Uterus (tissue), 4 donors: ENCODE data around the gene DYNC1LI1. TPM values are rescaled to one million over a fixed set of nuclear protein-coding genes. Genes with fewer than 3 reads are reported as not detected.

Experiments used
- DNase-seq, 2 donors: peaks; one replicate each; pipeline ENCODE4 v3.0.0-alpha.2; 2019 to 2020
- H3K27ac ChIP-seq, 2 donors: fragments of 200-600 bp; sonication (generic); 1 replicate in 1 of 2; 2 replicates in 1 of 2; pipeline ENCODE4 v1.5.1; 2016 to 2018
- H3K27me3 ChIP-seq, 2 donors: fragments of 200-600 bp; sonication (generic); one replicate each; pipeline ENCODE4 v1.5.1; 2018 to 2019; ENCODE audit warnings: control low read depth in 1 of 2
- H3K36me3 ChIP-seq, 2 donors: fragments of 200-600 bp; sonication (generic); one replicate each; pipeline ENCODE4 v1.5.1; 2019; ENCODE audit warnings: control low read depth in 1 of 2
- H3K4me1 ChIP-seq, 2 donors: fragments of 200-600 bp; sonication (generic); one replicate each; pipeline ENCODE4 v1.5.1; 2018 to 2019; ENCODE audit warnings: control low read depth in 1 of 2
- H3K4me3 ChIP-seq, 2 donors: fragments of 200-600 bp; sonication (generic); 1 replicate in 1 of 2; 2 replicates in 1 of 2; pipeline ENCODE4 v1.5.1; 2018 to 2019; ENCODE audit warnings: mild to moderate bottlenecking in 1 of 2
- H3K9me3 ChIP-seq, 2 donors: fragments of 200-600 bp; sonication (generic); one replicate each; pipeline ENCODE4 v1.5.1; 2019; ENCODE audit warnings: control low read depth in 1 of 2
- POLR2A ChIP-seq, 2 donors: fragments of 450-650 bp; IDR thresholded peaks; one replicate each; pipeline ENCODE4 v1.6.1; 2016; ENCODE audit warnings: antibody characterized with exemption in 2 of 2, mild to moderate bottlenecking in 1 of 2, moderate library complexity in 1 of 2
- intact Hi-C: fragments of 100-400 bp; cut with DNase I; formaldehyde crosslinking; loops from one replicate; pipeline ENCODE4 v1.15.1; 2023; ENCODE audit warnings: low total_unique reads
- total RNA-seq, 4 donors: library from RNA; depleted of rRNA in 3 of 4; stranded (reverse); fragments of >200 nt in 3 of 4; gene quantifications; one replicate each; pipeline versions ENCODE4 v1.1.0 to v1.2.4, GENCODE V29; 2014 to 2023
- TF ChIP-seq, protein P1 (sequence below), 4 experiments: fragments of 200-600 bp in 2 of 4; fragments of 450-650 bp in 2 of 4; sonication (generic) in 2 of 4; IDR thresholded peaks; one replicate each; pipeline ENCODE4 v1.5.1; 2016 to 2019; ENCODE audit warnings: antibody characterized with exemption in 4 of 4, mild to moderate bottlenecking in 2 of 4, moderate library complexity in 1 of 4
- donor health status: DM: yes; HTN: yes; CAD: no.

DYNC1LI1 gene
- total RNA-seq, 4 donors from 2014 or later = 9.5 to 65.9 (median 41.0) TPM

DNA sequence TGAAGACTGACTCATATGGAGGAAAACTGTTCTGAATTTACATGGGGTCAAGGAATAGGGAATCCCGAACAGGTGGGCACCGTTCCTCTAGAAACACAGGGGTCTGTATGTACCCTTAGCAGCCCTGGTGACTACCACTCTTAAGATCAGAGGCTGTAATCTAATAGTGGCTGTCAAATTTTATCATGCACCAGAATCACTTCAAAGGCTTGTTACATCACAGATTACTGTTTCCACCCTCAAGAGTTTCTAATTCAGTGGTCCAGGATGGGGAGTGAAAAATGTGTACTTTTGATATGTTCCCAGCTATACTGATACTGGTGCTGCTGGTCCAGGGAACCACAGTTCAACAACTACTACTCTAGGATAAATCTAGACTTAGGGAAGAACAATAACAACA lies 27.9 kb downstream of the DYNC1LI1 start:
- DNase-seq = no peak

DNA sequence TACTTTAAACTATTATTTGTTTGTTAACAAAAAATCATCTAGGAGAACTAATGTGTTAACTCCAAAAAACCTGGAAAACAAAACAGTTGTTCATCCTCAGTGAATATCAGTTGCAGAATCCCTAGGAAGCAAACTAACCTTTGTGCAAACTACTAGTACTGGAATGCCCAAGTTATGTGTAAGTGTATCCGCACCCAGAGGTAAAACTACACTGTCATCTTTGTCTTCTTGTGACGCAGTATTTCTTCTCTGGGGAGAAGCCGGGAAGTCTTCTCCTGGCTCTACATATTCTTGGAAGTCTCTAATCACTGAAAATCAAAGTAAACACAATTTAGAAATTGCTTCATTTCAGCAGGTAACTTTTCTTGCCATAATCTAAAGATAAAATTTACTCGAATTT lies 29.8 kb downstream of the DYNC1LI1 start:
- H3K4me3 ChIP-seq = no peak overlapping the region
- H3K27me3 ChIP-seq = no peaks in the 10 kb centered on the region
- no peak for DNase-seq
- no peak for TF ChIP-seq POLR2A (IDR thresholded peaks at IDR 0.05)
- TF ChIP-seq, protein P1, sequence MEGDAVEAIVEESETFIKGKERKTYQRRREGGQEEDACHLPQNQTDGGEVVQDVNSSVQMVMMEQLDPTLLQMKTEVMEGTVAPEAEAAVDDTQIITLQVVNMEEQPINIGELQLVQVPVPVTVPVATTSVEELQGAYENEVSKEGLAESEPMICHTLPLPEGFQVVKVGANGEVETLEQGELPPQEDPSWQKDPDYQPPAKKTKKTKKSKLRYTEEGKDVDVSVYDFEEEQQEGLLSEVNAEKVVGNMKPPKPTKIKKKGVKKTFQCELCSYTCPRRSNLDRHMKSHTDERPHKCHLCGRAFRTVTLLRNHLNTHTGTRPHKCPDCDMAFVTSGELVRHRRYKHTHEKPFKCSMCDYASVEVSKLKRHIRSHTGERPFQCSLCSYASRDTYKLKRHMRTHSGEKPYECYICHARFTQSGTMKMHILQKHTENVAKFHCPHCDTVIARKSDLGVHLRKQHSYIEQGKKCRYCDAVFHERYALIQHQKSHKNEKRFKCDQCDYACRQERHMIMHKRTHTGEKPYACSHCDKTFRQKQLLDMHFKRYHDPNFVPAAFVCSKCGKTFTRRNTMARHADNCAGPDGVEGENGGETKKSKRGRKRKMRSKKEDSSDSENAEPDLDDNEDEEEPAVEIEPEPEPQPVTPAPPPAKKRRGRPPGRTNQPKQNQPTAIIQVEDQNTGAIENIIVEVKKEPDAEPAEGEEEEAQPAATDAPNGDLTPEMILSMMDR (IDR thresholded peaks at IDR 0.05) = no peak
- no peaks in the 10 kb centered on the region for H3K4me1 ChIP-seq
- H3K27ac ChIP-seq = no peak overlapping the region
- no peaks in the 10 kb centered on the region for H3K36me3 ChIP-seq
- H3K9me3 ChIP-seq = no peaks in the 10 kb centered on the region
- intact Hi-C loops = no loop called here

More for the DNA sequence above, 27.9 kb downstream of the DYNC1LI1 start:
- Histone ChIP-seq H3K9me3 (no peaks in the 10 kb centered on the region), H3K4me1 (no peaks in the 10 kb centered on the region), H3K27me3 (no peaks in the 10 kb centered on the region), H3K36me3 (no peaks in the 10 kb centered on the region), H3K27ac (no peak overlapping the region), H3K4me3 (no peak overlapping the region)
- intact Hi-C loops = no loop called here
- no peak for TF ChIP-seq POLR2A (IDR thresholded peaks at IDR 0.05)
- TF ChIP-seq, protein P1 (IDR thresholded peaks at IDR 0.05) = no peak

DNA sequence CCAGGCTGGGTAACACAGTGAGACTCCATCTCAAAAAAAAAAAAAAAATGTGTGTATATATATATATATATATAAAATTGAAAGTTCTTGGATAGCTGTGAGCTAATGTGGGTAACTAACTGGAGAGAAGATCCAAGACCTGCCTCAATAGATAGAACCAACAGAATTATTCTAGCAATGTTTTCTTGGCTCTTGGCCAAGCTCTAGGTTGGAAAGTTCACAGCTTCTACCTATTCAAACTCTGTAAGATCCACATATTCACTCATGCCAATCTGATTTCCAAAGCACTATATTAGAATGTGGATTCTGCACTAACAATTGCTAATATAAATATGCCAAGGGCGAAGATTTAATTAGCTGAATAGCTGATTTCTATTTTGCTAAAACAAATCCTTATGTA lies 38.2 kb downstream of the DYNC1LI1 start:
- Histone ChIP-seq H3K4me3 (no peak overlapping the region), H3K36me3 (no peaks in the 10 kb centered on the region), H3K27ac (no peak overlapping the region), H3K9me3 (no peaks in the 10 kb centered on the region), H3K4me1 (no peaks in the 10 kb centered on the region), H3K27me3 (no peaks in the 10 kb centered on the region)
- intact Hi-C loops = no loop called here
- no peak for DNase-seq
- TF ChIP-seq POLR2A (IDR thresholded peaks at IDR 0.05) = no peak
- TF ChIP-seq, protein P1 (IDR thresholded peaks at IDR 0.05) = no peak

DNA sequence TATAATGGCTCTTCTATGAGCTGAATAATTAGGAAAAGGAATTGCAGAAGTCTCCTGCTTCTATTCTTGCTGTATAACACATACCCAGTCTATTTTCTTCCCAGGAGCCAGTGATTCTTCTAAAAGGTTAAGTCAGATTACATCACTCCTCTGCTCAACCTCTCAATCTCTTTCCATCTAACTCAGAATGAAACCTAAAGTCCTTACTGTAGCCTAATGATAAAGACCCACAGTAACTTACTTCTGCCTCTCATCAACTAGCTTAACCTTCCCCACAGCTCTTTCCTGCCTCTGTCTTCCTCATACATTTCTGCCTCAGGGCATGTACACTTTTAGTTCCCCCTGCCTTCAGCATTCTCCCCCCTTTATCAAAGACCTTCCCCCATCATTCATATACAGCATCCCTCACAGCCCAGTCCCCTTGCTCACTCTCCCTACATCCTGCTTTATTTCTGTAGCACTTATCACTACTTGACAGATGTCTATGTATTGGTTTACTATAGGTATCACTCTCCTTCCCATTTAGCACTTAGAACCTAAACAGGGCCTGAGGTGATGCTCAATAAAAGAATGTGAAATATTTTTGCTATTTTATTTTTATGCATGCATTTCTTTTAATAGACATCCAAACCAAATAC lies 39.5 kb downstream of the DYNC1LI1 start:
- TF ChIP-seq, protein P1 (IDR thresholded peaks at IDR 0.05) = no peak
- TF ChIP-seq POLR2A (IDR thresholded peaks at IDR 0.05) = no peak
- intact Hi-C loops = no loop called here
- DNase-seq = no peak

DNA sequence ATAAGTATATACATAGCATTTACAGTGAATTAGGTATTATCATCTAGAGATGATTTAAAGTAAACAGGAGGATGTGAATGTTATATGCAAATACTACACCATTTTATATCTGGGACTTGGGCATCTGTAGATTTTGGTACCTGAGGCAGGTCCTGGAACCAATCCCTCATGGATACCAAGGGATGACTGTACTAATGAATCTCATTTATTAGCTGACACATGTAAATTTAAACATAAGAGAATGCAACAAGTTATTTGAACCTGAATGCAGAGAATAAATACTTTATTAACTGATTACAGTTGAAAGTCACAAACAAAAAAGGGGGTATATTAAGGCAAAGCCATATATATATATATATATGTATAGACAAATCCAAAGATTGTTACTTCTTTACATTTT lies 44.9 kb downstream of the DYNC1LI1 start:
- Histone ChIP-seq H3K36me3 (no peaks in the 10 kb centered on the region), H3K9me3 (no peaks in the 10 kb centered on the region), H3K4me1 (no peaks in the 10 kb centered on the region), H3K4me3 (no peak overlapping the region), H3K27ac (no peak overlapping the region), H3K27me3 (no peaks in the 10 kb centered on the region)
- intact Hi-C loops = no loop called here
- no peak for TF ChIP-seq POLR2A (IDR thresholded peaks at IDR 0.05)
- TF ChIP-seq, protein P1 (IDR thresholded peaks at IDR 0.05) = no peak
- DNase-seq = no peak

More for the DNA sequence above, 39.5 kb downstream of the DYNC1LI1 start:
- no peak overlapping the region for H3K27ac ChIP-seq
- no peaks in the 10 kb centered on the region for H3K9me3 ChIP-seq
- H3K4me3 ChIP-seq = no peak overlapping the region
- no peaks in the 10 kb centered on the region for H3K4me1 ChIP-seq
- H3K36me3 ChIP-seq = no peaks in the 10 kb centered on the region
- no peaks in the 10 kb centered on the region for H3K27me3 ChIP-seq
